ENCODE data around the gene TXNIP. TPM values are rescaled to one million over a fixed set of nuclear protein-coding genes. Genes with fewer than 3 reads are reported as not detected.

TXNIP gene
- total RNA-seq, 1 donor from 2014 or later, result 107 TPM

GRCh38 chr1:146010126-146010738 is 13.9 kb upstream of the TXNIP start:
- Mint-ChIP-seq H3K27me3 (ENCODE audit: unreplicated experiment) (peaks cover 2% of the 10 kb centered on the region), H3K27ac (ENCODE audit: unreplicated experiment) (no peak overlapping the region), H3K4me3 (ENCODE audit: unreplicated experiment) (no peak overlapping the region), H3K36me3 (ENCODE audit: low read depth, unreplicated experiment) (no peaks in the 10 kb centered on the region), H3K4me1 (ENCODE audit: unreplicated experiment) (peaks cover 8% of the 10 kb centered on the region), H3K9me3 (ENCODE audit: unreplicated experiment) (no peaks in the 10 kb centered on the region)
- no peak for DNase-seq (ENCODE audit: low spot score)
- TF ChIP-seq, protein P1, sequence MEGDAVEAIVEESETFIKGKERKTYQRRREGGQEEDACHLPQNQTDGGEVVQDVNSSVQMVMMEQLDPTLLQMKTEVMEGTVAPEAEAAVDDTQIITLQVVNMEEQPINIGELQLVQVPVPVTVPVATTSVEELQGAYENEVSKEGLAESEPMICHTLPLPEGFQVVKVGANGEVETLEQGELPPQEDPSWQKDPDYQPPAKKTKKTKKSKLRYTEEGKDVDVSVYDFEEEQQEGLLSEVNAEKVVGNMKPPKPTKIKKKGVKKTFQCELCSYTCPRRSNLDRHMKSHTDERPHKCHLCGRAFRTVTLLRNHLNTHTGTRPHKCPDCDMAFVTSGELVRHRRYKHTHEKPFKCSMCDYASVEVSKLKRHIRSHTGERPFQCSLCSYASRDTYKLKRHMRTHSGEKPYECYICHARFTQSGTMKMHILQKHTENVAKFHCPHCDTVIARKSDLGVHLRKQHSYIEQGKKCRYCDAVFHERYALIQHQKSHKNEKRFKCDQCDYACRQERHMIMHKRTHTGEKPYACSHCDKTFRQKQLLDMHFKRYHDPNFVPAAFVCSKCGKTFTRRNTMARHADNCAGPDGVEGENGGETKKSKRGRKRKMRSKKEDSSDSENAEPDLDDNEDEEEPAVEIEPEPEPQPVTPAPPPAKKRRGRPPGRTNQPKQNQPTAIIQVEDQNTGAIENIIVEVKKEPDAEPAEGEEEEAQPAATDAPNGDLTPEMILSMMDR (IDR thresholded peaks at IDR 0.05; ENCODE audit: unreplicated experiment), result no peak

DNA sequence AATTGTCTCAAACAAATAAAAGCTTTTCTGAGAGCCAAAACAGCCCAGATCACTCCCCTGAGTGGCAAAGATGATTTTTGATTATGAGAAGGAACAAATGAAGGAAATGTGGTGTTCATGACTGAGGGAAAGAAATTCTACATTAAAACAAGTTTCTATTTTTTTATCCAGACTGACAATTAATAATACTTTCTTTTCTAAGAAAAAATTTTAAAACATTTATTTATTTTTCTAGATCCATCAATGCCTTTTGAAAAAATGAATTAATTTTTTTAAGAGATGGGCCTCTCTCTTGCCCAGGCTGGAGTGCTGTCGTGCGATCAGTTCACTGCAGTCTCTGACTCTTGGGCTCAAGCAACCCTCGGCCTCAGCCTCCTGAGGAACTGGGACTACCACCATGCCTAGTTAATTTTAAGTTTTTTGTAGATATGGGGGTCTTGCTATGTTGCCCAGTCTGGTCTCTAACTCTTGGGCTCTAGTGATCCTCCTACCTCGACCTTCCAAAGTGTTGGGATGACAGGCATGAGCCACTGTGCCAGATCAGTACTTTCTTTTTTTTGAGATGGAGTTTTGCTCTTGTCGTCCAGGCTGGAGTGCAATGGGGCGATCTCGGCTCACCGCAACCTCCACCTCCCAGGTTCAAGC is 11.2 kb upstream of the TXNIP start:
- TF ChIP-seq, protein P1 (IDR thresholded peaks at IDR 0.05; ENCODE audit: unreplicated experiment), result peak; percentile 97
- H3K4me1 Mint-ChIP-seq (ENCODE audit: unreplicated experiment), result peaks cover 8% of the 10 kb centered on the region
- H3K4me3 Mint-ChIP-seq (ENCODE audit: unreplicated experiment), result no peak overlapping the region
- DNase-seq (ENCODE audit: low spot score), result no peak
- H3K27me3 Mint-ChIP-seq (ENCODE audit: unreplicated experiment), result peaks cover 3% of the 10 kb centered on the region
- H3K36me3 Mint-ChIP-seq (ENCODE audit: low read depth, unreplicated experiment), result no peaks in the 10 kb centered on the region
- no peaks in the 10 kb centered on the region for H3K9me3 Mint-ChIP-seq (ENCODE audit: unreplicated experiment)
- no peak overlapping the region for H3K27ac Mint-ChIP-seq (ENCODE audit: unreplicated experiment)

DNA sequence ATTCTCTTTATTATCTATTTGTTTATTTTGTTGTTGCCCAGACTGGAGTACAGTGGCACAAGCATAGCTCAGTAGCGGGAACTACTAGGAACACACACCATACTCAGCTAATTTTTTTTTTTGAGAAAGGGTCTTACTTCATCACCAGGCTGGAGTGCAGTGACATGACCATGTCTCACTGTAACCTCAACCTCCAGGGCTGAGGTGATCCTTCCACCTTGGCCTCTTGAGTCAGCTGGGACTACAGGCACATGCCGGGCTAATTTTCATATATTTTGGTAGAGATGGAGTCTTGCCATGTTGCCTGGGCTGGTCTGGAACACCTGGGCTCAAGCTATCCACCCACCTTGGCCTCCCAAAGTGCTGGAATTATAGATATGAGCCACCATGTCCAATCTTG is 5.3 kb upstream of the TXNIP start:
- Mint-ChIP-seq H3K9me3 (ENCODE audit: unreplicated experiment) (no peaks in the 10 kb centered on the region), H3K4me1 (ENCODE audit: unreplicated experiment) (peaks cover 21% of the 10 kb centered on the region), H3K27ac (ENCODE audit: unreplicated experiment) (peak overlapping the region; percentile 30), H3K4me3 (ENCODE audit: unreplicated experiment) (no peak overlapping the region), H3K27me3 (ENCODE audit: unreplicated experiment) (peaks cover 6% of the 10 kb centered on the region), H3K36me3 (ENCODE audit: low read depth, unreplicated experiment) (no peaks in the 10 kb centered on the region)
- TF ChIP-seq, protein P1 (IDR thresholded peaks at IDR 0.05; ENCODE audit: unreplicated experiment), result no peak
- DNase-seq (ENCODE audit: low spot score), result no peak

GRCh38 chr1:145999321-146000024 is 3.1 kb upstream of the TXNIP start:
- DNase-seq (ENCODE audit: low spot score), result no peak
- H3K9me3 Mint-ChIP-seq (ENCODE audit: unreplicated experiment), result no peaks in the 10 kb centered on the region
- H3K36me3 Mint-ChIP-seq (ENCODE audit: low read depth, unreplicated experiment), result peaks cover 17% of the 10 kb centered on the region
- H3K27ac Mint-ChIP-seq (ENCODE audit: unreplicated experiment), result peak overlapping the region; percentile 70
- no peak overlapping the region for H3K4me3 Mint-ChIP-seq (ENCODE audit: unreplicated experiment)
- TF ChIP-seq, protein P1 (IDR thresholded peaks at IDR 0.05; ENCODE audit: unreplicated experiment), result no peak
- H3K4me1 Mint-ChIP-seq (ENCODE audit: unreplicated experiment), result peaks cover 27% of the 10 kb centered on the region
- peaks cover 7% of the 10 kb centered on the region for H3K27me3 Mint-ChIP-seq (ENCODE audit: unreplicated experiment)

DNA sequence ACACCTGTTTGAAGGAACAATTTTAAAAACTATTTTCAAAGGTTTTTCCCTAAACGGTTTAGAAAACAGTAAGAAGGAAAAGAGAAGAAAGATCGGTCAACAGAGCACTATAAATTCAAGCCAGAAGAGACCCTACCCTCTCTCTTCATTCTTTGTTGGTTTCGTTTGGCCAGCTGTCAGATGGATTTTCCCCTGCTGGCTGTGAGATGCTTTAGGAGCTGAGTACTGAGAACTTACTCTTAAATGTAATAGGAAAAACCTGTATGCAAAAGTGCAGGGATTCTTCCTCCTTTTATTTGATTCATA is 1.3 kb upstream of the TXNIP start:
- TF ChIP-seq, protein P1 (IDR thresholded peaks at IDR 0.05; ENCODE audit: unreplicated experiment), result no peak
- Mint-ChIP-seq H3K27me3 (ENCODE audit: unreplicated experiment) (peaks cover 5% of the 10 kb centered on the region), H3K27ac (ENCODE audit: unreplicated experiment) (peak overlapping the region; percentile 98), H3K9me3 (ENCODE audit: unreplicated experiment) (no peaks in the 10 kb centered on the region), H3K4me1 (ENCODE audit: unreplicated experiment) (peaks cover 45% of the 10 kb centered on the region), H3K36me3 (ENCODE audit: low read depth, unreplicated experiment) (peaks cover 34% of the 10 kb centered on the region), H3K4me3 (ENCODE audit: unreplicated experiment) (peak overlapping the region; percentile 100)
- DNase-seq (ENCODE audit: low spot score), result no peak
